ENCODE data around the gene CD19.

DNA sequence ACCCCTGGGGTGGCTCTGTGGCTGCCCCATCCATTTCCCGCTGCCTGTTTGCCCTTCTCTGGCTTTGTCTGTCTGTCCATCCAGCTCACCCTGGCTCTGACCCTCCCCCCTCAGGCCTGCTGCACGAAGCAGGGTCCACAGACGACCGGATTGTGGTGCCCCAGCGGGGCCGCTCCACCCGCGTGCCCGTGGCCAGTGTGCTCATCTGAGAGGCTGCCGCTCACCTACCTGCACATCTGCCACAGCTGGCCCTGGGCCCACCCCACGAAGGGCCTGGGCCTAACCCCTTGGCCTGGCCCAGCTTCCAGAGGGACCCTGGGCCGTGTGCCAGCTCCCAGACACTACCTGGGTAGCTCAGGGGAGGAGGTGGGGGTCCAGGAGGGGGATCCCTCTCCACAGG lies 52.3 kb downstream of the CD19 start:
- TF ChIP-seq POLR2AphosphoS5 (IDR thresholded peaks at IDR 0.05; ENCODE audit: low read depth, low read length) = no peak
- TF ChIP-seq, protein P1, sequence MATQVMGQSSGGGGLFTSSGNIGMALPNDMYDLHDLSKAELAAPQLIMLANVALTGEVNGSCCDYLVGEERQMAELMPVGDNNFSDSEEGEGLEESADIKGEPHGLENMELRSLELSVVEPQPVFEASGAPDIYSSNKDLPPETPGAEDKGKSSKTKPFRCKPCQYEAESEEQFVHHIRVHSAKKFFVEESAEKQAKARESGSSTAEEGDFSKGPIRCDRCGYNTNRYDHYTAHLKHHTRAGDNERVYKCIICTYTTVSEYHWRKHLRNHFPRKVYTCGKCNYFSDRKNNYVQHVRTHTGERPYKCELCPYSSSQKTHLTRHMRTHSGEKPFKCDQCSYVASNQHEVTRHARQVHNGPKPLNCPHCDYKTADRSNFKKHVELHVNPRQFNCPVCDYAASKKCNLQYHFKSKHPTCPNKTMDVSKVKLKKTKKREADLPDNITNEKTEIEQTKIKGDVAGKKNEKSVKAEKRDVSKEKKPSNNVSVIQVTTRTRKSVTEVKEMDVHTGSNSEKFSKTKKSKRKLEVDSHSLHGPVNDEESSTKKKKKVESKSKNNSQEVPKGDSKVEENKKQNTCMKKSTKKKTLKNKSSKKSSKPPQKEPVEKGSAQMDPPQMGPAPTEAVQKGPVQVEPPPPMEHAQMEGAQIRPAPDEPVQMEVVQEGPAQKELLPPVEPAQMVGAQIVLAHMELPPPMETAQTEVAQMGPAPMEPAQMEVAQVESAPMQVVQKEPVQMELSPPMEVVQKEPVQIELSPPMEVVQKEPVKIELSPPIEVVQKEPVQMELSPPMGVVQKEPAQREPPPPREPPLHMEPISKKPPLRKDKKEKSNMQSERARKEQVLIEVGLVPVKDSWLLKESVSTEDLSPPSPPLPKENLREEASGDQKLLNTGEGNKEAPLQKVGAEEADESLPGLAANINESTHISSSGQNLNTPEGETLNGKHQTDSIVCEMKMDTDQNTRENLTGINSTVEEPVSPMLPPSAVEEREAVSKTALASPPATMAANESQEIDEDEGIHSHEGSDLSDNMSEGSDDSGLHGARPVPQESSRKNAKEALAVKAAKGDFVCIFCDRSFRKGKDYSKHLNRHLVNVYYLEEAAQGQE (IDR thresholded peaks at IDR 0.05; ENCODE audit: insufficient read depth in 1 of 2, low read depth in 2 of 2, low read length in 1 of 2) = no peak
- TF ChIP-seq, protein P2, sequence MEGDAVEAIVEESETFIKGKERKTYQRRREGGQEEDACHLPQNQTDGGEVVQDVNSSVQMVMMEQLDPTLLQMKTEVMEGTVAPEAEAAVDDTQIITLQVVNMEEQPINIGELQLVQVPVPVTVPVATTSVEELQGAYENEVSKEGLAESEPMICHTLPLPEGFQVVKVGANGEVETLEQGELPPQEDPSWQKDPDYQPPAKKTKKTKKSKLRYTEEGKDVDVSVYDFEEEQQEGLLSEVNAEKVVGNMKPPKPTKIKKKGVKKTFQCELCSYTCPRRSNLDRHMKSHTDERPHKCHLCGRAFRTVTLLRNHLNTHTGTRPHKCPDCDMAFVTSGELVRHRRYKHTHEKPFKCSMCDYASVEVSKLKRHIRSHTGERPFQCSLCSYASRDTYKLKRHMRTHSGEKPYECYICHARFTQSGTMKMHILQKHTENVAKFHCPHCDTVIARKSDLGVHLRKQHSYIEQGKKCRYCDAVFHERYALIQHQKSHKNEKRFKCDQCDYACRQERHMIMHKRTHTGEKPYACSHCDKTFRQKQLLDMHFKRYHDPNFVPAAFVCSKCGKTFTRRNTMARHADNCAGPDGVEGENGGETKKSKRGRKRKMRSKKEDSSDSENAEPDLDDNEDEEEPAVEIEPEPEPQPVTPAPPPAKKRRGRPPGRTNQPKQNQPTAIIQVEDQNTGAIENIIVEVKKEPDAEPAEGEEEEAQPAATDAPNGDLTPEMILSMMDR (IDR thresholded peaks at IDR 0.05) = no peak
